Bronchial epithelial cell (primary cell): ENCODE measurements around the gene PPM1M. TPM values are rescaled to one million over a fixed set of nuclear protein-coding genes. Genes with fewer than 3 reads are reported as not detected.

Experiments used
- DNase-seq: peaks from one replicate; pipeline ENCODE4 v3.0.0-alpha.2; 2010; ENCODE audit warnings: low read depth
- FAIRE-seq: peaks from 2 replicates; lab custom pipeline; 2011; peaks lifted over from hg19 to GRCh38; lab: Jason Lieb, UNC
- H3K27me3 ChIP-seq: 2 replicates; pipeline ENCODE4 v1.5.1; 2011; ENCODE audit warnings: low read length; ENCODE audit not compliant: control insufficient read depth, insufficient read depth
- H3K36me3 ChIP-seq: 2 replicates; pipeline ENCODE4 v1.5.1; 2011; ENCODE audit warnings: low read length; ENCODE audit not compliant: control insufficient read depth, insufficient read depth
- H3K4me3 ChIP-seq: 2 replicates; pipeline ENCODE4 v1.5.1; 2011; ENCODE audit warnings: mild to moderate bottlenecking, low read depth, low read length, control low read depth
- total RNA-seq: library from RNA; depleted of rRNA; stranded (reverse); fragments of >200 nt; gene quantifications from 2 replicates; pipeline ENCODE4 v1.2.1, GENCODE V29; 2014
- TF ChIP-seq, protein P1 (sequence below): IDR thresholded peaks from 2 replicates; pipeline ENCODE4 v1.5.1; 2011; ENCODE audit warnings: mild to moderate bottlenecking, moderate library complexity, low read length, control low read depth, inconsistent platforms; ENCODE audit not compliant: insufficient read depth, severe bottlenecking

PPM1M gene
- total RNA-seq, 1 donor from 2014 or later: 2.6 TPM

- no peak overlapping the region for H3K4me3 ChIP-seq
- peaks cover 14% of the 10 kb centered on the region for H3K36me3 ChIP-seq
- TF ChIP-seq, protein P1, sequence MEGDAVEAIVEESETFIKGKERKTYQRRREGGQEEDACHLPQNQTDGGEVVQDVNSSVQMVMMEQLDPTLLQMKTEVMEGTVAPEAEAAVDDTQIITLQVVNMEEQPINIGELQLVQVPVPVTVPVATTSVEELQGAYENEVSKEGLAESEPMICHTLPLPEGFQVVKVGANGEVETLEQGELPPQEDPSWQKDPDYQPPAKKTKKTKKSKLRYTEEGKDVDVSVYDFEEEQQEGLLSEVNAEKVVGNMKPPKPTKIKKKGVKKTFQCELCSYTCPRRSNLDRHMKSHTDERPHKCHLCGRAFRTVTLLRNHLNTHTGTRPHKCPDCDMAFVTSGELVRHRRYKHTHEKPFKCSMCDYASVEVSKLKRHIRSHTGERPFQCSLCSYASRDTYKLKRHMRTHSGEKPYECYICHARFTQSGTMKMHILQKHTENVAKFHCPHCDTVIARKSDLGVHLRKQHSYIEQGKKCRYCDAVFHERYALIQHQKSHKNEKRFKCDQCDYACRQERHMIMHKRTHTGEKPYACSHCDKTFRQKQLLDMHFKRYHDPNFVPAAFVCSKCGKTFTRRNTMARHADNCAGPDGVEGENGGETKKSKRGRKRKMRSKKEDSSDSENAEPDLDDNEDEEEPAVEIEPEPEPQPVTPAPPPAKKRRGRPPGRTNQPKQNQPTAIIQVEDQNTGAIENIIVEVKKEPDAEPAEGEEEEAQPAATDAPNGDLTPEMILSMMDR: no peak
- H3K27me3 ChIP-seq: no peaks in the 10 kb centered on the region
- DNase-seq (no peak), FAIRE-seq (no peak)
Measured at GRCh38 chr3:52227117-52227516, 18.4 kb upstream of the PPM1M start.

GRCh38 chr3:52227766-52228165 lies 17.8 kb upstream of the PPM1M start:
- peaks cover 14% of the 10 kb centered on the region for H3K36me3 ChIP-seq
- no peak overlapping the region for H3K4me3 ChIP-seq
- DNase-seq: no peak
- FAIRE-seq: no peak
- H3K27me3 ChIP-seq: no peaks in the 10 kb centered on the region
- TF ChIP-seq, protein P1: no peak

GRCh38 chr3:52228266-52228665 lies 17.3 kb upstream of the PPM1M start:
- Histone ChIP-seq H3K36me3 (peaks cover 14% of the 10 kb centered on the region), H3K4me3 (no peak overlapping the region), H3K27me3 (no peaks in the 10 kb centered on the region)
- TF ChIP-seq, protein P1: no peak
- DNase-seq (no peak), FAIRE-seq (no peak)

DNA sequence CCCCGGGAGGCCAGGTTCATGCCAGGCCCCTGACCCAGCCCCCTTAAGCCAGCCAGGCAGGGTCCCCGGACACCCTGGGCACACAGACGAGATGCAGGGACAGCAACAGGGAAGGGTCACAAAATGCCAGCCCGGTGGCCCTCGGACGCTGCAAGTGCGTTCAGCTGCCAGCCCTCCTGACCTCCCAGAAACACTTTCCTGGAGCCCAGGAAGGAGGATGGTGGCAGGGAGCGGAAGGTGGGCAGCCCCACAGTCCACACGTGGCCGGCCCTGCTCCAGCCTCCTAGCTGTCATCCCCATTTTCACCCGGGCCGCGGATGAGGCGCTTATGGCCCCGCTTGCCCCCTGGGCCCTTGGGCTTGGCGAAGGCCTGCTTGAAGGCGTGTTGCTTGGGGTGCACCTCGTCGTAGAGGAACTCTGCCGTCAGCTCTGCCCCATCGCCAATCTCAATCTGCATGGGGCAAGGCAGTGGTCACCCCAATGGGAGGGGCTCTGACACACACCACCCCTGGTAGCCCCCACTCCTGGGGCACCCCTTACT lies 16.7 kb upstream of the PPM1M start:
- H3K4me3 ChIP-seq: no peak overlapping the region
- FAIRE-seq (no peak), DNase-seq (no peak)
- no peaks in the 10 kb centered on the region for H3K27me3 ChIP-seq
- TF ChIP-seq, protein P1: no peak
- peaks cover 14% of the 10 kb centered on the region for H3K36me3 ChIP-seq

DNA sequence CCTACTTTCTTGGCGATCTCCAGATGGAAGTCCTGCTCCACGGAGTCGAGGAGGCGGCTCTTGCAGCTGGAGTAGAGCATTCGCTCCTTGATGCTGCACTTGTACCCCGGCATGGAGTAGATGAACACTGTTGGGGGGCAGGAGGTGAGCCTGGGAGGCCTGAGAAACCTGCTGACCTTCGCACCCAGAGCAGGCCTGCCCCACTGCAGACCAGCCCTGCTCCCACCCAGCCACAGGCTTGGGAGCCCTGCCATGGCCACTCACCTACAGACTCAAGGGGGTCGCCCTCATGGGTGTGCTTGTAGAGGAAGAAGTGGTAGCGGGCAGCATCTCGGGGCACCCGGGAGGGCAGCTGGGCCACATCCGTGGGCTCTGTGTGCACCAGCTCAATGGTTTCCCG lies 15.9 kb upstream of the PPM1M start:
- TF ChIP-seq, protein P1: no peak
- Histone ChIP-seq H3K36me3 (peaks cover 19% of the 10 kb centered on the region), H3K4me3 (no peak overlapping the region), H3K27me3 (no peaks in the 10 kb centered on the region)
- DNase-seq (no peak), FAIRE-seq (no peak)

- no peak overlapping the region for H3K4me3 ChIP-seq
- DNase-seq: no peak
- no peaks in the 10 kb centered on the region for H3K27me3 ChIP-seq
- no peak for FAIRE-seq
- TF ChIP-seq, protein P1: no peak
- H3K36me3 ChIP-seq: peaks cover 23% of the 10 kb centered on the region
Measured at GRCh38 chr3:52230461-52230860, 15.1 kb upstream of the PPM1M start.
